ENCODE data around the gene ABI3BP. TPM values are rescaled to one million over a fixed set of nuclear protein-coding genes. Genes with fewer than 3 reads are reported as not detected.

ABI3BP gene
- total RNA-seq, 4 donors from 2014 or later: 51.2 to 172 (median 116) TPM

GRCh38 chr3:100857863-100858262, 135.4 kb downstream of the ABI3BP start:
- no peak for TF ChIP-seq CTCF (IDR thresholded peaks at IDR 0.05; ENCODE audit: low read depth)

- no peak for TF ChIP-seq CTCF (IDR thresholded peaks at IDR 0.05; ENCODE audit: low read depth)
Observed at GRCh38 chr3:100856821-100857220, 136.4 kb downstream of the ABI3BP start.

- TF ChIP-seq CTCF (IDR thresholded peaks at IDR 0.05; ENCODE audit: low read depth): no peak
Observed at GRCh38 chr3:100852840-100853239, 140.4 kb downstream of the ABI3BP start.

- TF ChIP-seq CTCF (IDR thresholded peaks at IDR 0.05; ENCODE audit: low read depth): no peak
Observed at GRCh38 chr3:100850701-100851100, 142.5 kb downstream of the ABI3BP start.

GRCh38 chr3:100850156-100850555, 143.1 kb downstream of the ABI3BP start:
- no peak for TF ChIP-seq CTCF (IDR thresholded peaks at IDR 0.05; ENCODE audit: low read depth)

GRCh38 chr3:100844063-100844936, 148.9 kb downstream of the ABI3BP start:
- TF ChIP-seq CTCF (IDR thresholded peaks at IDR 0.05; ENCODE audit: low read depth): no peak

- no peak for TF ChIP-seq CTCF (IDR thresholded peaks at IDR 0.05; ENCODE audit: low read depth)
Observed at GRCh38 chr3:100838157-100838556, 155.1 kb downstream of the ABI3BP start.

Measured in subcutaneous adipose tissue (tissue), 4 donors.